NCI-H2107 (cell line): ENCODE data around the gene PDK2.
A peak's percentile ranks its signal among the peaks of the same experiment; 100 is the strongest.

Source experiments
- DNase-seq: peaks from one replicate; lab custom pipeline; 2025; lab: John Stamatoyannopoulos, UW

The PDK2 gene

GRCh38 chr17:50100921-50101345 lies 5.8 kb downstream of the PDK2 start:
- DNase-seq: no peak

GRCh38 chr17:50101346-50102163 lies 6.4 kb downstream of the PDK2 start:
- peak; percentile 16 for DNase-seq

- no peak for DNase-seq
Measured at GRCh38 chr17:50102164-50102991, 7.2 kb downstream of the PDK2 start.

GRCh38 chr17:50103252-50103651 lies 8.1 kb downstream of the PDK2 start:
- DNase-seq: no peak

- DNase-seq: no peak
Measured at GRCh38 chr17:50103941-50104340, 8.8 kb downstream of the PDK2 start.

- no peak for DNase-seq
Measured at GRCh38 chr17:50105811-50106210, 10.7 kb downstream of the PDK2 start.

GRCh38 chr17:50106393-50107131 lies 11.4 kb downstream of the PDK2 start:
- DNase-seq: no peak

GRCh38 chr17:50107790-50108414 lies 12.8 kb downstream of the PDK2 start:
- no peak for DNase-seq

GRCh38 chr17:50108556-50108955 lies 13.4 kb downstream of the PDK2 start:
- no peak for DNase-seq

- no peak for DNase-seq
Measured at GRCh38 chr17:50109207-50109606, 14.1 kb downstream of the PDK2 start.

GRCh38 chr17:50109785-50110184 lies 14.6 kb downstream of the PDK2 start:
- no peak for DNase-seq

- DNase-seq: no peak
Measured at GRCh38 chr17:50110591-50111349, 15.6 kb downstream of the PDK2 start.

- DNase-seq: no peak
Measured at GRCh38 chr17:50111673-50112655, 16.8 kb downstream of the PDK2 start.

- no peak for DNase-seq
Measured at GRCh38 chr17:50112694-50113093, 17.5 kb downstream of the PDK2 start.

GRCh38 chr17:50113624-50114320 lies 18.6 kb downstream of the PDK2 start:
- no peak for DNase-seq

GRCh38 chr17:50114401-50114800 lies 19.2 kb downstream of the PDK2 start:
- no peak for DNase-seq

- DNase-seq: no peak
Measured at GRCh38 chr17:50114849-50115357, 19.8 kb downstream of the PDK2 start.

- DNase-seq: no peak
Measured at GRCh38 chr17:50115756-50116155, 20.6 kb downstream of the PDK2 start.
